ENCODE measurements around the gene PVALB.

Gene PVALB

DNA sequence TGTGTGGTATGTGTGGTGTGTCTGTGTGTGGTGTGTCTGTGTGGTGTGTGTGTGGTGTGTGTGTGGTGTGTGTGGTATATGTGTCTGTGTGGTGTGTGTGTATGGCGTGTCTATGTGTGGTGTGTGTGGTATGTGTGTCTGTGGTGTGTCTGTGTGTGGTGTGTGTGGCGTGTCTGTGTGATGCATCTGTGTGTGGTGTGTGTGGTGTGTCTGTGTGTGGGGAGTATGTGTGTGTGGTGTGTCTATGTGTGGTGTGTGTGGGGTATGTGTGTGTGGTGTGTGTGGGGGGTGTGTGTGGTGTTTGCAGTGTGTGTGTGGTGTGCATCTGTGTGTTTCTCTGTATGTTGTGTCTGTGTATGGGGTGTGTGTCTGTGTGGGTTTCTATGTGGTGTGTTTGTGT, 7.8 kb upstream of the PVALB start:
- TF ChIP-seq, protein P1, sequence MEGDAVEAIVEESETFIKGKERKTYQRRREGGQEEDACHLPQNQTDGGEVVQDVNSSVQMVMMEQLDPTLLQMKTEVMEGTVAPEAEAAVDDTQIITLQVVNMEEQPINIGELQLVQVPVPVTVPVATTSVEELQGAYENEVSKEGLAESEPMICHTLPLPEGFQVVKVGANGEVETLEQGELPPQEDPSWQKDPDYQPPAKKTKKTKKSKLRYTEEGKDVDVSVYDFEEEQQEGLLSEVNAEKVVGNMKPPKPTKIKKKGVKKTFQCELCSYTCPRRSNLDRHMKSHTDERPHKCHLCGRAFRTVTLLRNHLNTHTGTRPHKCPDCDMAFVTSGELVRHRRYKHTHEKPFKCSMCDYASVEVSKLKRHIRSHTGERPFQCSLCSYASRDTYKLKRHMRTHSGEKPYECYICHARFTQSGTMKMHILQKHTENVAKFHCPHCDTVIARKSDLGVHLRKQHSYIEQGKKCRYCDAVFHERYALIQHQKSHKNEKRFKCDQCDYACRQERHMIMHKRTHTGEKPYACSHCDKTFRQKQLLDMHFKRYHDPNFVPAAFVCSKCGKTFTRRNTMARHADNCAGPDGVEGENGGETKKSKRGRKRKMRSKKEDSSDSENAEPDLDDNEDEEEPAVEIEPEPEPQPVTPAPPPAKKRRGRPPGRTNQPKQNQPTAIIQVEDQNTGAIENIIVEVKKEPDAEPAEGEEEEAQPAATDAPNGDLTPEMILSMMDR (IDR thresholded peaks at IDR 0.05) = no peak
- Histone ChIP-seq H3K27ac (no peak overlapping the region), H3K4me3 (no peak overlapping the region)
- no peak for DNase-seq (ENCODE audit: low spot score)

DNA sequence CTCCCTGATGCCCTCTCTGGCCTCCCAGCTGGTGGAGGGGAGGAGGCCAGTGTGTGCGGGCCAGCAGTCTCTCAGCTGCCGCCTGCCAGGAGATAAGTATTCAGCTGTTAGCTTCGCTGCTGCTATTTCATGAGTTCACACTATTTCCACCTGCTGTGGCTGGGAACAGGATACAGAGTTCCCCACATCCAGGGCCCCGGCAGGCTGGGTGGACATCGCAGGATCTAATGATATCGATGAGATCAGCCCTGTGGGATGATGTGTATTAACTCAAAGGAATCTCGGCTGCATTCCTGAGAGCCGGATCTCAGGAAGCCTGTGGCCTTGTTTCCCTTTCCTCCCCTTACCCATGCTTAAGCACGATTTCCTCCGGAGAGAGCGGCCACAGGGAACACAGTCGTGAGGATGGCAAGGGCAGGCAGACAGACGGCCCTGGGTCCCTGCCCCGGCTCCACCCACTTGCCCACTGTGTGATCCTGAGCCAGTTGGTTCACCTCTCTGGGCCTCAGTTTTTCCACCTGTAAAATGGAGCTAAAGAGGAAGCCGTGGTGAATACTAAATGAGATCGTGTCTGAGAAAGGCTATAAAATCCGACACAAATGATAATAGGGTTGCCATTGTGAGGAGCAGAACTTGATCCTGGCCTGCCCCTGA, 6.5 kb upstream of the PVALB start:
- H3K4me3 ChIP-seq = no peak overlapping the region
- H3K27ac ChIP-seq = no peak overlapping the region
- TF ChIP-seq, protein P1 (IDR thresholded peaks at IDR 0.05) = no peak
- no peak for DNase-seq (ENCODE audit: low spot score)

DNA sequence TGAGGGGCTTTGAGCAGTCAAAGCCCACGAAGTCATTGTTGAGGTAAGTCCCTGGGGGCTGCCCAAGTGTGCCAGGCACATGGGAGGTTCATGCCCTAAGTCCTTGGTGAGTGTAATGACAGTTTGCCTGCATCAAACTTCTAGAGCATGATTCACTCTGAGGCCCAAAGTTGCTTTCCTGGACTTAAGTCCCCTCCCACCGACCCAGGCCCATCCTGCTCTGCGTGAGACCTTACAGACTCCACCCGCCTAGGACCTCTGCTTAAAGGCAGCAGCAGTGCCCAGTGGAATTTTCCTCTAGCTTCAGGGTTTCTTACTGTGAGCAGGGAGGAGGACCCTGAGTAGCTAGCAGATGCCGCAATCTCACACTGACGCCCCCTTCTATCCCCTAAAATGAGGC, 5.7 kb upstream of the PVALB start:
- no peak for DNase-seq (ENCODE audit: low spot score)
- TF ChIP-seq, protein P1 (IDR thresholded peaks at IDR 0.05) = no peak
- H3K4me3 ChIP-seq = no peak overlapping the region
- no peak overlapping the region for H3K27ac ChIP-seq

DNA sequence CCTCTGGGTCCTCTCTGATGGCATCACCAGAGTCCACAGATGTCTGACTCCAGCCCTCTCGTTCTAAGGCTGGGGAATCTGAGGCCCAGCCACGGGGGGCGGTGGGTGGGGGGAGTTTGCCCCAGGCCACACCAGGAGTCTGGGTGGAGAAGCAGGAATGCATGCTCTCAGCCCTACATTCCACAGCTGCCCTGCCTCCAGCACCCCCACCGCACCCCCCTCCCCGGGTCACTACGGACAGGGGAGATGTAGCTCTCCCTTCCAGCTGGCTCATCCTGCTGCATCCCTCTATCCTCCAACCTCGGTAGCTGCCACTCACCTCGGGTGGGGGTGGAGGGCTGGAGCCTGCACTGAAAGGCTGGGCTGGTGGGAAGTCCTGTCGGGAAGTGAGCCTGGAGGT, 2.3 kb upstream of the PVALB start:
- no peak for DNase-seq (ENCODE audit: low spot score)
- H3K27ac ChIP-seq = no peak overlapping the region
- TF ChIP-seq, protein P1 (IDR thresholded peaks at IDR 0.05) = no peak
- H3K4me3 ChIP-seq = no peak overlapping the region

DNA sequence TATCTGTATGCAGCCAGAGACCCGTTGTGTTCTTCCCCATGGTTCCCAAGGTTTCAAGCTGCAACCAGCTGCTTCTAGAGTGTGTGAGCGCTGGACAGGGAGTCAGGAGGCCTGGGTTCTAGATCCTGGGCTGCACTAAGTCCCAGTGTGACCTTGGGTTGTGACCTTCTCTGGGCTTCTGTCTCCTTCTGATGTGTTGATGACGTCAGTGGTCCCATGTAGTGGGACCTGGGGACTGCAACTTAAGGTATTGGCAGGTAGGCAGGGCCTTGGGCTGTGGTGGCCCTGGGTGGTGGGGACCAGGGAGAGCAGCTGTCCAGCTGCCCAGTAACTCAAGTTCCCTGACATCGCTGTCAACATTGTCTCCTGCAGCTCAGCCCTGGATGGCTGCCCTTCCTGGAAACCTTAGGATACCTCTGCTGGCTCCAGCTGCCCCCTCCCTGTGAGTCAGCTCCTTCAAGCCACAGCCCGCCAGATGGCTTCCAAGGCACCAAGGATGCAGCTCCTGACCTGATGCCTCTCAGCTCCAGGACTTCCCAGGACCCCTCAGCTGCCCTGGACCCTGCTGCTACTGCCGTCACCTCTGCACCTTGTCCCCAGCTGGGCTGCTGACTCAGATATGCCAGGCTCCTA, 1.3 kb upstream of the PVALB start:
- Histone ChIP-seq H3K27ac (no peak overlapping the region), H3K4me3 (no peak overlapping the region)
- no peak for DNase-seq (ENCODE audit: low spot score)
- TF ChIP-seq, protein P1 (IDR thresholded peaks at IDR 0.05) = no peak

DNA sequence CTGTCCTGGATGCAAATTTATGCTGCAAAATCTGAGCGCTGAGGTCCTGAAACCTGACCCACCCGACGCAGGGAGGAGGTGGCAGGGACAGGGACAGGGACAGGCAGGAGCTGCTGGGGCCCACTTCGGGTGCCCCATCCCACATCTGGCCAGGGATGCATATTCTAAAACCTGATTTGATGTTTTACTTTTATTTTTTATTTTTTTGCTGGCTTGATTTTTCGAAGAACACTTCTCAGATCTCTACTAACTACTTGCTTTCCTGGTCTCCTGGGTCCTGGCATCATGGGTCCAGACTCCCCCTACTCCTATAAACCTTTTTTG, 652 bp upstream of the PVALB start:
- no peak for DNase-seq (ENCODE audit: low spot score)
- TF ChIP-seq, protein P1 (IDR thresholded peaks at IDR 0.05) = no peak
- H3K27ac ChIP-seq = no peak overlapping the region
- no peak overlapping the region for H3K4me3 ChIP-seq

DNA sequence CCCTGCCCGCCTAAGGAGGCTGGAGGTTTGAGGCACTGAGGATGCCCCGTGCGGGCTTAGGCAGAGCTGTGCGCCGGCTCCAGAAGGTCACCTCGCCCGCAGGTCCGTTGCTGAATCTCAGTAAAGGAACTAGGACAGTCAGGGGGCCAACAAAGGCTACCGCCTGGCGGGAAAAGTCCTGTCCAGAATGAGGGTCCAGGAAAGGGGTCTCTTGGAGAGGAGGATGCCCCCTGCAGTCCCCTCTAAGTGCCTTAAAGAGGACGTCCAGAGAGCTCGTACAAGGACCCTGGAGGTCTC, 548 bp downstream of the PVALB start:
- no peak overlapping the region for H3K27ac ChIP-seq
- H3K4me3 ChIP-seq = peak overlapping the region; percentile 58
- TF ChIP-seq, protein P1 (IDR thresholded peaks at IDR 0.05) = no peak
- no peak for DNase-seq (ENCODE audit: low spot score)
